ENCODE data around the gene TPRG1L. TPM values are rescaled to one million over a fixed set of nuclear protein-coding genes. Genes with fewer than 3 reads are reported as not detected.
"Not testable (repeated sequence)": the region's sequence is repeated elsewhere in the genome, so short reads cannot be mapped to it uniquely, and the experiment has no call there.

TPRG1L gene
- total RNA-seq, 1 donor from 2014 or later: 12.5 TPM

GRCh38 chr1:3585353-3585868 lies 39.4 kb upstream of the TPRG1L start:
- intact Hi-C loops (cut with micrococcal nuclease); DNase-seq (ENCODE audit: low spot score); H3K4me3 Mint-ChIP-seq; H3K27me3 Mint-ChIP-seq (ENCODE audit: insufficient read depth); H3K36me3 Mint-ChIP-seq (ENCODE audit: low read depth); H3K9me3 Mint-ChIP-seq; H3K4me1 Mint-ChIP-seq (ENCODE audit: low read depth); H3K27ac Mint-ChIP-seq: not testable (repeated sequence)

- intact Hi-C loops (cut with micrococcal nuclease): no loop called here
Observed at GRCh38 chr1:3585940-3586568, 38.8 kb upstream of the TPRG1L start.

GRCh38 chr1:3586986-3587759 lies 37.6 kb upstream of the TPRG1L start:
- no peak for DNase-seq (ENCODE audit: low spot score)
- no peaks in the 10 kb centered on the region for H3K4me1 Mint-ChIP-seq (ENCODE audit: low read depth)
- H3K27me3 Mint-ChIP-seq (ENCODE audit: insufficient read depth): no peaks in the 10 kb centered on the region
- intact Hi-C loops (cut with micrococcal nuclease): no loop called here
- no peak overlapping the region for H3K4me3 Mint-ChIP-seq
- H3K9me3 Mint-ChIP-seq: peaks cover 2% of the 10 kb centered on the region
- H3K36me3 Mint-ChIP-seq (ENCODE audit: low read depth): no peaks in the 10 kb centered on the region
- H3K27ac Mint-ChIP-seq: peak overlapping the region; percentile 5

More at GRCh38 chr1:3585940-3586568, 38.8 kb upstream of the TPRG1L start:
- no peak for DNase-seq (ENCODE audit: low spot score)
- H3K36me3 Mint-ChIP-seq (ENCODE audit: low read depth): no peaks in the 10 kb centered on the region
- no peak overlapping the region for H3K4me3 Mint-ChIP-seq
- H3K27ac Mint-ChIP-seq: no peak overlapping the region
- H3K27me3 Mint-ChIP-seq (ENCODE audit: insufficient read depth): no peaks in the 10 kb centered on the region
- peaks cover 2% of the 10 kb centered on the region for H3K9me3 Mint-ChIP-seq
- no peaks in the 10 kb centered on the region for H3K4me1 Mint-ChIP-seq (ENCODE audit: low read depth)

- H3K4me3 Mint-ChIP-seq: no peak overlapping the region
- no peaks in the 10 kb centered on the region for H3K27me3 Mint-ChIP-seq (ENCODE audit: insufficient read depth)
- intact Hi-C loops (cut with micrococcal nuclease): no loop called here
- no peak for DNase-seq (ENCODE audit: low spot score)
- no peaks in the 10 kb centered on the region for H3K4me1 Mint-ChIP-seq (ENCODE audit: low read depth)
- no peak overlapping the region for H3K27ac Mint-ChIP-seq
- no peaks in the 10 kb centered on the region for H3K36me3 Mint-ChIP-seq (ENCODE audit: low read depth)
- H3K9me3 Mint-ChIP-seq: peaks cover 2% of the 10 kb centered on the region
Observed at GRCh38 chr1:3588395-3588794, 36.4 kb upstream of the TPRG1L start.

GRCh38 chr1:3590139-3590763 lies 34.6 kb upstream of the TPRG1L start:
- intact Hi-C loops (cut with micrococcal nuclease): no loop called here

GRCh38 chr1:3590951-3591865 lies 33.6 kb upstream of the TPRG1L start:
- intact Hi-C loops (cut with micrococcal nuclease): no loop called here
- Mint-ChIP-seq H3K36me3 (ENCODE audit: low read depth) (no peaks in the 10 kb centered on the region), H3K4me3 (no peak overlapping the region), H3K9me3 (no peaks in the 10 kb centered on the region), H3K27me3 (ENCODE audit: insufficient read depth) (no peaks in the 10 kb centered on the region), H3K27ac (no peak overlapping the region), H3K4me1 (ENCODE audit: low read depth) (no peaks in the 10 kb centered on the region)
- DNase-seq (ENCODE audit: low spot score): no peak

More at GRCh38 chr1:3590139-3590763, 34.6 kb upstream of the TPRG1L start:
- no peak for DNase-seq (ENCODE audit: low spot score)
- Mint-ChIP-seq H3K9me3 (no peaks in the 10 kb centered on the region), H3K4me1 (ENCODE audit: low read depth) (no peaks in the 10 kb centered on the region), H3K36me3 (ENCODE audit: low read depth) (no peaks in the 10 kb centered on the region), H3K27me3 (ENCODE audit: insufficient read depth) (no peaks in the 10 kb centered on the region), H3K4me3 (no peak overlapping the region), H3K27ac (no peak overlapping the region)

GRCh38 chr1:3593334-3593733 lies 31.5 kb upstream of the TPRG1L start:
- H3K4me1 Mint-ChIP-seq (ENCODE audit: low read depth): peaks cover 7% of the 10 kb centered on the region
- H3K4me3 Mint-ChIP-seq: no peak overlapping the region
- H3K9me3 Mint-ChIP-seq: no peaks in the 10 kb centered on the region
- H3K27ac Mint-ChIP-seq: no peak overlapping the region
- intact Hi-C loops (cut with micrococcal nuclease): no loop called here
- H3K36me3 Mint-ChIP-seq (ENCODE audit: low read depth): no peaks in the 10 kb centered on the region
- no peak for DNase-seq (ENCODE audit: low spot score)
- peaks cover 2% of the 10 kb centered on the region for H3K27me3 Mint-ChIP-seq (ENCODE audit: insufficient read depth)

- no peak for DNase-seq (ENCODE audit: low spot score)
- peaks cover 2% of the 10 kb centered on the region for H3K27me3 Mint-ChIP-seq (ENCODE audit: insufficient read depth)
- intact Hi-C loops (cut with micrococcal nuclease): no loop called here
- no peaks in the 10 kb centered on the region for H3K36me3 Mint-ChIP-seq (ENCODE audit: low read depth)
- no peak overlapping the region for H3K27ac Mint-ChIP-seq
- H3K9me3 Mint-ChIP-seq: no peaks in the 10 kb centered on the region
- no peak overlapping the region for H3K4me3 Mint-ChIP-seq
- H3K4me1 Mint-ChIP-seq (ENCODE audit: low read depth): peaks cover 7% of the 10 kb centered on the region
Observed at GRCh38 chr1:3593745-3594144, 31.1 kb upstream of the TPRG1L start.

GRCh38 chr1:3594706-3595377 lies 30.0 kb upstream of the TPRG1L start:
- intact Hi-C loops (cut with micrococcal nuclease): no loop called here
- peaks cover 7% of the 10 kb centered on the region for H3K4me1 Mint-ChIP-seq (ENCODE audit: low read depth)
- H3K27ac Mint-ChIP-seq: no peak overlapping the region
- H3K36me3 Mint-ChIP-seq (ENCODE audit: low read depth): no peaks in the 10 kb centered on the region
- DNase-seq (ENCODE audit: low spot score): no peak
- H3K4me3 Mint-ChIP-seq: no peak overlapping the region
- no peaks in the 10 kb centered on the region for H3K9me3 Mint-ChIP-seq
- peaks cover 2% of the 10 kb centered on the region for H3K27me3 Mint-ChIP-seq (ENCODE audit: insufficient read depth)

- H3K27me3 Mint-ChIP-seq (ENCODE audit: insufficient read depth): peaks cover 2% of the 10 kb centered on the region
- no peak overlapping the region for H3K27ac Mint-ChIP-seq
- intact Hi-C loops (cut with micrococcal nuclease): no loop called here
- no peak overlapping the region for H3K4me3 Mint-ChIP-seq
- H3K9me3 Mint-ChIP-seq: no peaks in the 10 kb centered on the region
- no peaks in the 10 kb centered on the region for H3K36me3 Mint-ChIP-seq (ENCODE audit: low read depth)
- H3K4me1 Mint-ChIP-seq (ENCODE audit: low read depth): peaks cover 7% of the 10 kb centered on the region
- DNase-seq (ENCODE audit: low spot score): no peak
Observed at GRCh38 chr1:3595949-3596348, 28.9 kb upstream of the TPRG1L start.

GRCh38 chr1:3596663-3597598 lies 27.9 kb upstream of the TPRG1L start:
- Mint-ChIP-seq H3K36me3 (ENCODE audit: low read depth) (no peaks in the 10 kb centered on the region), H3K4me1 (ENCODE audit: low read depth) (peaks cover 7% of the 10 kb centered on the region), H3K27me3 (ENCODE audit: insufficient read depth) (peaks cover 2% of the 10 kb centered on the region), H3K27ac (no peak overlapping the region), H3K9me3 (no peaks in the 10 kb centered on the region), H3K4me3 (no peak overlapping the region)
- intact Hi-C loops (cut with micrococcal nuclease): no loop called here
- no peak for DNase-seq (ENCODE audit: low spot score)
